Vagina (tissue), 2 donors: Measurements from ENCODE around the gene SEMA3D.

Experiments
- POLR2A ChIP-seq, 2 donors: fragments of 450-650 bp; IDR thresholded peaks; one replicate each; pipeline ENCODE4 v1.6.1; 2017; ENCODE audit warnings: antibody characterized with exemption in 2 of 2, mild to moderate bottlenecking in 2 of 2, moderate library complexity in 2 of 2
- POLR2AphosphoS5 ChIP-seq, 2 donors: sonication (generic); formaldehyde crosslinking; IDR thresholded peaks; one replicate each; pipeline ENCODE4 v1.9.0; 2017; ENCODE audit warnings: antibody characterized with exemption in 2 of 2, mild to moderate bottlenecking in 2 of 2, low read depth in 1 of 2; ENCODE audit not compliant: insufficient read depth in 1 of 2
- TF ChIP-seq, protein P1 (sequence below), 3 experiments: fragments of 450-650 bp in 2 of 3; fragments of 200-600 bp in 1 of 3; sonication (generic) in 1 of 3; IDR thresholded peaks; one replicate each; pipeline ENCODE4 v1.5.1; 2017 to 2019; ENCODE audit warnings: antibody characterized with exemption in 3 of 3, mild to moderate bottlenecking in 2 of 3, moderate library complexity in 2 of 3

DNA sequence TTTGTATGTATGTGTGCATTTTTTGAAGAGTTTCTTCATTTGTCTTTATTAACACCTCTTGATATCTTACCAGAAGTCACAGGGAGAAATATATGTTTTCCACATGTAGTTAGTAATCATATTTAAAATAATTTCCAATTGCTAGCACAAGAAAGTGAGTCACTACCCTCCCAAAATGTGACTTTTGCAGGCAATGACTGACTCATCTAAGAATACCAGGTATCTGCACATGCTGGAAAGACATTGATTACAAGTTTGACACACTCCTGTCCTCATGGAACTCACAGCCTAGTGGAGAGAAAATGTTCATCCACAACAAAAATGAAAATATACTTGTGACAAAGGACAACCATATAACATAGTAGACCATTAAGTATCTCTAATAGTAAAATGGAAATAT lies 82.9 kb downstream of the SEMA3D start:
- TF ChIP-seq POLR2A (IDR thresholded peaks at IDR 0.05) (no peak), POLR2AphosphoS5 (IDR thresholded peaks at IDR 0.05; ENCODE audit: insufficient read depth in 1 of 2, low read depth in 1 of 2) (no peak)
- TF ChIP-seq, protein P1, sequence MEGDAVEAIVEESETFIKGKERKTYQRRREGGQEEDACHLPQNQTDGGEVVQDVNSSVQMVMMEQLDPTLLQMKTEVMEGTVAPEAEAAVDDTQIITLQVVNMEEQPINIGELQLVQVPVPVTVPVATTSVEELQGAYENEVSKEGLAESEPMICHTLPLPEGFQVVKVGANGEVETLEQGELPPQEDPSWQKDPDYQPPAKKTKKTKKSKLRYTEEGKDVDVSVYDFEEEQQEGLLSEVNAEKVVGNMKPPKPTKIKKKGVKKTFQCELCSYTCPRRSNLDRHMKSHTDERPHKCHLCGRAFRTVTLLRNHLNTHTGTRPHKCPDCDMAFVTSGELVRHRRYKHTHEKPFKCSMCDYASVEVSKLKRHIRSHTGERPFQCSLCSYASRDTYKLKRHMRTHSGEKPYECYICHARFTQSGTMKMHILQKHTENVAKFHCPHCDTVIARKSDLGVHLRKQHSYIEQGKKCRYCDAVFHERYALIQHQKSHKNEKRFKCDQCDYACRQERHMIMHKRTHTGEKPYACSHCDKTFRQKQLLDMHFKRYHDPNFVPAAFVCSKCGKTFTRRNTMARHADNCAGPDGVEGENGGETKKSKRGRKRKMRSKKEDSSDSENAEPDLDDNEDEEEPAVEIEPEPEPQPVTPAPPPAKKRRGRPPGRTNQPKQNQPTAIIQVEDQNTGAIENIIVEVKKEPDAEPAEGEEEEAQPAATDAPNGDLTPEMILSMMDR (IDR thresholded peaks at IDR 0.05), result no peak
